AG09319 (cell line): ENCODE results near the gene DMAC2.
"Not testable (repeated sequence)": the region's sequence is repeated elsewhere in the genome, so short reads cannot be mapped to it uniquely, and the experiment has no call there.

Source experiments
- DNase-seq: peaks from one replicate; pipeline ENCODE4 v3.0.0-alpha.2; 2010; ENCODE audit warnings: low read depth; ENCODE audit errors: extremely low read depth
- TF ChIP-seq, protein P1 (sequence below): IDR thresholded peaks from 2 replicates; pipeline ENCODE4 v1.5.1; 2011; ENCODE audit warnings: low read depth, mild to moderate bottlenecking, inconsistent platforms, low read length, moderate library complexity

Gene DMAC2

DNA sequence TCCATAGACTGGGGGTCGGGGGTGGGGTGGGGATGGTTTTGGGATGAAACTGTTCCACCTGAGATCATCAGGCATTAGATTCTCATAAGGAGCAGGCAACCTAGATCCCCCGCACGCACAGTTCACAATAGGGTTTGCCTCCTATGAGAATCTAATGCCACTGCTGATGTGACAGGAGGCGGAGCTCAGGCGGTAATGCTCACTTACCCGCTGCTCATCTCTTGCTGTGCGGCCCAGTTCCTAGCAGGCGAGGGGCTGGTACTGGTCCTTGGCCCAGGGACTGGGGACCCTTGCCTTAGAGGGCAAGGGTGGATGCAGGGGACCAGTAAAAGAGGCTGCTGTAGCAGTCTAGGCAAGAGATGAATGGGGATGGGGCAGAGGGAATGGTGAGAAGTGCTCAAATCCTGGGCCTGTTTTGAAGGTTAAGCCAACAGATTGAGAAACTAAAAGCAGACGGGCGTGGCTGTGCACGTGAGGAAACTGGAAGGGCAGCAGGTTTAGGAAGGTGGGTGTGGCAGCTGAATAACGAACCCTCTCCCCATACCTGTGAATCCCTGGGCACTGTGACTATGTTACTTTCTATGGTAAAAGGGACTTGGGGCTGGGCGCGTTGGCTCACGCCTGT is 1.7 kb upstream of the DMAC2 start:
- DNase-seq, result no peak
- TF ChIP-seq, protein P1, sequence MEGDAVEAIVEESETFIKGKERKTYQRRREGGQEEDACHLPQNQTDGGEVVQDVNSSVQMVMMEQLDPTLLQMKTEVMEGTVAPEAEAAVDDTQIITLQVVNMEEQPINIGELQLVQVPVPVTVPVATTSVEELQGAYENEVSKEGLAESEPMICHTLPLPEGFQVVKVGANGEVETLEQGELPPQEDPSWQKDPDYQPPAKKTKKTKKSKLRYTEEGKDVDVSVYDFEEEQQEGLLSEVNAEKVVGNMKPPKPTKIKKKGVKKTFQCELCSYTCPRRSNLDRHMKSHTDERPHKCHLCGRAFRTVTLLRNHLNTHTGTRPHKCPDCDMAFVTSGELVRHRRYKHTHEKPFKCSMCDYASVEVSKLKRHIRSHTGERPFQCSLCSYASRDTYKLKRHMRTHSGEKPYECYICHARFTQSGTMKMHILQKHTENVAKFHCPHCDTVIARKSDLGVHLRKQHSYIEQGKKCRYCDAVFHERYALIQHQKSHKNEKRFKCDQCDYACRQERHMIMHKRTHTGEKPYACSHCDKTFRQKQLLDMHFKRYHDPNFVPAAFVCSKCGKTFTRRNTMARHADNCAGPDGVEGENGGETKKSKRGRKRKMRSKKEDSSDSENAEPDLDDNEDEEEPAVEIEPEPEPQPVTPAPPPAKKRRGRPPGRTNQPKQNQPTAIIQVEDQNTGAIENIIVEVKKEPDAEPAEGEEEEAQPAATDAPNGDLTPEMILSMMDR, result no peak

DNA sequence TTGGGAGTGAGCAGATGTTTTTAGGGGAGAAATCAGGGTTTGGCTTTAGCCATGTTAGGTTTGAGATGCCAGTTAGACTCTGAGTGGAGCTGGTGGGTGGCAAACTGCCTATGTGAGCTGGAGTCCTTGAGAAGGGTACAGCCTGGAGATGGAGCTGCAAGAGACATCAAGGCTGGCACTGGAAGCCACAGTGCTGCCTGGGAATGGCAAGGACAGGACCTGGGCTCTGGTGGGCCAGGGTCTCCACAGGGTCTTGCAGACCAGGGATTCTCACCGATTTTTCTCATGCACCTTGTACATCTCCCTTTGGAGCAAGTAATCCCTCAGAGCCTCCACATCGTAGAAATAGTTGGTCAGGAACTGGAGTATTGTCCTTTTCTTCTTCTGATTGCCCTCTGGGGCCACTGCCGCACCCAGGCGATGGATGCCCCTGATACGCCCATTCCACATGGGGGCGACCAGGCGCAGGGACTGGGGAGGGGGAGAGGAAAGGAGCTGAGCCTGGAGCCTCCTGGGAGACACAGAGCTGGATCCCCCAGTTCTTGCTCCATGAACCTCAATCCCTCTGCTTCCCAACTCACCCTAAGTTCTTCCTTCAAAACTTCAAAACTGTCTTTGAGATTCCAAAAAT is 1.7 kb downstream of the DMAC2 start:
- TF ChIP-seq, protein P1, result no peak
- no peak for DNase-seq

DNA sequence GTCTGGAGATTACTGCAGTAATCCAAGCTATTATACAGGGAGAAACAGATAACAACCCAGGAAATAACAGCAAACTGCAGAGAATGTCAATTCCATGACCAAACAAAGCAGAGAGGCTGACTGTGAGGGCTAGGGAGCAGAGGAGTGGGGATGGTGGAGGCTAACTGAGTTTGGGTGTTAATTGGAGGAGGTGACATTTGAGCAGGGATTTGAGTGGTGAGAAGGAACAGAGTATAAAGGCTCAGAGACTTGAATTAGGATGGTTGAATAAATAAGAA is 3.1 kb downstream of the DMAC2 start:
- no peak for DNase-seq
- TF ChIP-seq, protein P1, result no peak

DNA sequence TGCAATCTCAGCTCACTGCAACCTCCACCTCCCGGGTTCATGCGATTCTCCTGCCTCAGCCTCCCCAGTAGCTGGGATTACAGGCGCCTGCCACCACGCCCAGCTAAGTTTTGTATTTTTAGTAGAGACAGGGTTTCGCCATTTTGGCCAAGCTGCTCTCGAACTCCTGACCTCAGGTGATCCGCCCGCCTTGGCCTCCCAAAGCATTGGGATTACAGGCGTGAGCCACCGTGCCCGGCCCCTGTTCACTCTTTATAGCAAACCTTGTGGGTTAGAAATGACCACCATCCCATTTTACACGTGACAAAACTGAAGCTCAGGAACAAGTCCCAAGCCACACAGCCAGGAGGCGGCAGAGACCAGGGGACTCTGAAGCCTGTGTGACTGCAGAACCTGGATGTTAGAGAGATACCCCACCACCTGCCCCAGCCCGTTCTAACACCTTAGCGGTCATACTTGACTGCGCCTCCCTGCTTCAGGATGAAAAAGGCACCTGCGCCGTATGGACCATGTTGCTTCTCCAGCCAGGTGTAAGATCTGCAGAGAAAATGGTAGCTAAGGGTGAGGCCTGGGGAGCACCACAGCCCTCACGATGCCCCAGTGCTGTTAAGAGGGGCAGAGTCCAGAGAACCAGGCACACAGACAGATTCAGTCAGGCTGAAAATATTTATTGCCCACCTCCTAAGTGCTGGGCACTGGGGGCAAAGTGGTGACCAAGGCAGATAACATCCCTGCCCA is 3.6 kb downstream of the DMAC2 start:
- no peak for DNase-seq
- TF ChIP-seq, protein P1, result no peak

DNA sequence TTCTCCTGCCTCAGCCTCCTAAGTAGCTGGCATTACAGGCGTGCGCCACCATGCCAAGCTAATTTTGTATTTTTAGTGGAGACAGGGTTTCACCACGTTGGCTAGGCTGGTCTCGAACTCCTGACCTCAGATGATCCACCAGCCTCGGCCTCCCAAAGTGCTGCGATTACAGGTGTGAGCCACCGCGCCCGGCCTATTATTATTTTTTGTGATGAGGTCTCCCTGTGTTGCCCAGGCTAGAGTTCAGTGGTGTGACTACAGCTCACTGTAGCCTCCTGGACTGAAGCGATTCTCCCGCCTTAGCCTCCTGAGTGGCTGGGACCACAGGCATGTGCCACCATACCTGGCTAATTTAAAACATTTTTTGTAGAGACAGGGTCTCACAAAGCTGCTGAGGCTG is 4.3 kb downstream of the DMAC2 start:
- DNase-seq, result not testable (repeated sequence)

DNA sequence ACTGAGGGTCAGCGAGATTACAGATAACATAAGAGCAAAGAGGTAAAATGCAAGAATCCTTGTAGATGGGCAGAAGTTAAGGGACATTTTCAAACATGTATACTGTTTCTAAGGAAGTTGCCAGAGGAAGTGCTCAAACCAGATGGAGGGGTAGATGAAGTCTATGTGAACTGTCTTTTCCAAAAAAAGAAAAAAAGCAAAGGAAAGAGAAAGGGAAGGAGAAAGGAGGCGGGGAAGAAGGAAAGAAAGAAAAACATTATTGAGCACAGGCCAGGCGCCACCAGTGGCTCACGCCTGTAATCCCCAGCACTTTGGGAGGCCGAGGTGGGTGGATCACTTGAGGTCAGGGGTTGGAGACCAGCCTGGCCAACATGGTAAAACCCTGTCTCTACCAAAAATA is 5.3 kb downstream of the DMAC2 start:
- no peak for DNase-seq
- TF ChIP-seq, protein P1, result no peak

DNA sequence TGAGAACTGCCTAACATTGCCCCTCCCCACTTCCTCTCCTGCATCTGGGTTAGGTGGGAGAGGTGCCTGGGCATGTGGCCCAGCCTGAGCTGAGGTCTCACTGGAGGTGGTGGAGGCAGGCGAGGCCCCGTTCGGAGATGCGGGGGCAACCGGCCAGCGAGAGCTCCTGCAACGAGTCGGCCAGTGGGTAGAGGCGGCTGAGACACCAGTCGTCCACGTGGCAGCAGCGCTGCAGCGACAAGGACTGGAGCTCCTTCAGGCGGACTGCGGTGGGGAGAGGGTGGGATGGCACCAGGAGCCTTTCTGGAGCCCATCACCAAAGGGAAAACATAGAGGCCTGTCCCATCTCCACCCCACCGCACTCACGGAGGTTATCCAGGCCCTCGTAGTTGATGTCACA is 6.5 kb downstream of the DMAC2 start:
- no peak for DNase-seq
- TF ChIP-seq, protein P1, result no peak
